Measurements from ENCODE around the gene TFIP11. TPM values are rescaled to one million over a fixed set of nuclear protein-coding genes. Genes with fewer than 3 reads are reported as not detected.

The TFIP11 gene
- total RNA-seq, 1 experiment from 2014 or later = 29.8 TPM

GRCh38 chr22:26445577-26446275 lies 66.5 kb downstream of the TFIP11 start:
- Histone ChIP-seq H3K4me3 (ENCODE audit: low read depth in 2 of 2, low read length in 2 of 2) (no peak overlapping the region), H3K27me3 (ENCODE audit: control insufficient read depth, insufficient read depth, low read length) (no peaks in the 10 kb centered on the region), H3K27ac (ENCODE audit: low read length) (no peak overlapping the region), H3K4me1 (ENCODE audit: control insufficient read depth, insufficient read depth, low read length) (no peaks in the 10 kb centered on the region), H3K36me3 (ENCODE audit: control insufficient read depth, insufficient read depth, low read length) (no peaks in the 10 kb centered on the region), H3K9me3 (ENCODE audit: control insufficient read depth, insufficient read depth, low read depth, low read length) (no peaks in the 10 kb centered on the region)
- in situ Hi-C loops (cut with HindIII; ENCODE audit: low pct_unique_long_range_greater_than_20kb, low sequenced_read_pairs) (no loop called here), intact Hi-C loops (cut with micrococcal nuclease; ENCODE audit: unreplicated experiment) (no loop called here)
- TF ChIP-seq SIN3A (IDR thresholded peaks at IDR 0.05; ENCODE audit: borderline replicate concordance, insufficient read depth, low read depth, low read length) (no peak), REST (IDR thresholded peaks at IDR 0.05; ENCODE audit: insufficient read depth in 1 of 2, low read depth in 2 of 2, low read length in 1 of 2) (no peak), CTCF (IDR thresholded peaks at IDR 0.05) (no peak), POLR2AphosphoS5 (IDR thresholded peaks at IDR 0.05; ENCODE audit: low read depth, low read length) (no peak), TCF7L2 (IDR thresholded peaks at IDR 0.05; ENCODE audit: low read depth, low read length) (no peak)
- DNase-seq (ENCODE audit: low read depth, low spot score) = no peak
- BruUV-seq (replicated peaks) = no TSS peak
- ChIA-PET CTCF (no interaction called here), POLR2A (no interaction called here)
- no peak for ATAC-seq

GRCh38 chr22:26444777-26445176 lies 67.5 kb downstream of the TFIP11 start:
- intact Hi-C loops (cut with micrococcal nuclease; ENCODE audit: unreplicated experiment) = no loop called here
- no peak overlapping the region for H3K27ac ChIP-seq (ENCODE audit: low read length)
- no TSS peak for BruUV-seq (replicated peaks)
- no peak for TF ChIP-seq TCF7L2 (IDR thresholded peaks at IDR 0.05; ENCODE audit: low read depth, low read length)
- no peak for TF ChIP-seq POLR2AphosphoS5 (IDR thresholded peaks at IDR 0.05; ENCODE audit: low read depth, low read length)
- TF ChIP-seq CTCF (IDR thresholded peaks at IDR 0.05) = no peak
- no peak for TF ChIP-seq REST (IDR thresholded peaks at IDR 0.05; ENCODE audit: insufficient read depth in 1 of 2, low read depth in 2 of 2, low read length in 1 of 2)
- TF ChIP-seq SIN3A (IDR thresholded peaks at IDR 0.05; ENCODE audit: borderline replicate concordance, insufficient read depth, low read depth, low read length) = no peak
- no peaks in the 10 kb centered on the region for H3K4me1 ChIP-seq (ENCODE audit: control insufficient read depth, insufficient read depth, low read length)
- in situ Hi-C loops (cut with HindIII; ENCODE audit: low pct_unique_long_range_greater_than_20kb, low sequenced_read_pairs) = no loop called here
- no peaks in the 10 kb centered on the region for H3K36me3 ChIP-seq (ENCODE audit: control insufficient read depth, insufficient read depth, low read length)
- no peak for ATAC-seq
- no peak for DNase-seq (ENCODE audit: low read depth, low spot score)
- CTCF ChIA-PET = no interaction called here
- H3K9me3 ChIP-seq (ENCODE audit: control insufficient read depth, insufficient read depth, low read depth, low read length) = no peaks in the 10 kb centered on the region
- no peak overlapping the region for H3K4me3 ChIP-seq (ENCODE audit: low read depth in 2 of 2, low read length in 2 of 2)
- POLR2A ChIA-PET = no interaction called here
- H3K27me3 ChIP-seq (ENCODE audit: control insufficient read depth, insufficient read depth, low read length) = no peaks in the 10 kb centered on the region
